Hematopoietic multipotent progenitor cell treated with erythropoietin and hydrocortisone succinate and interleukin-3 and kit ligand, for 6 days (in vitro differentiated cells): ENCODE measurements around the gene GPR35.
A peak's percentile ranks its signal among the peaks of the same experiment; 100 is the strongest.
"Not testable (repeated sequence)": the region's sequence is repeated elsewhere in the genome, so short reads cannot be mapped to it uniquely, and the experiment has no call there.

Source experiments
- DNase-seq: peaks from one replicate; pipeline ENCODE4 v3.0.0-alpha.2; 2015

Gene GPR35

DNA sequence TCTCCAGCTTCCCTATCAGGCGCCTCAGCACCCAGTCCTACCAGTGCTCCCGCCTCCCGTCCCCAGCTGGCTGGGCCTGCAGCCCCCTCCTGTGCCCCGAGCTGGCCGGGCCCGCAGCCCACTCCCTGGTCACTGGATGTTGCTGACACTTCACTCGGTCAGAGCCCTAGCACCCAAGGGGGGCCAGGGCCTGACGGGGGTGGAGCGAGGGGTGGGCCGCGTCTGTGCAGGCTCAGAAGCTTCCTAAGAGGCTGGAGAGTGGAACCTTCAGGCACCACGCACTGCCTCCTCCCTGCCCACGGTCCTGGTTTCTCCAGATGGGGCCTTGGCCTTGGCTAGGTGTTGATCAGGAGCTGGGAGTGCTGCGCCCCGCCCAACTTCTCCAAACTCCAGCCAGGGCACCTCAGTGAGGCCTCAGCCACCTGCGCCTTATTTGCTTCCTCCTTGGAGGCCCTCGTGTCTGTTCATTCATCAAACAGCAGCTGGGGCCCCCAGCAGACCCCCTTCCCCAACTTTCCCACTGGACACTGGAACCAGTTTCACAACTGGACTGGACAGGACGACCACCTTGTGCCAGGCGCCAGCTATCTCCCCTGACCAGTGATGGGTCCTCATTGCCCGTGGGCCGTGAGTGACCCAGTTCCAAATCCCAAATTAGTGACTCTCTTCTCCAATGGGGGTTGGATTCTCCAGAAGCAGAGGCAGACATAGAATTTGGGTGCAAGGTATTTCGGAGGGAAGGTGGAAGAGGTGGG lies 22.0 kb upstream of the GPR35 start:
- no peak for DNase-seq

- DNase-seq = no peak
These were observed 21.4 kb upstream of the GPR35 start for GRCh38 chr2:240603846-240604245.

GRCh38 chr2:240604291-240604938 lies 20.9 kb upstream of the GPR35 start:
- peak; percentile 54 for DNase-seq

- DNase-seq = no peak
These were observed 20.2 kb upstream of the GPR35 start for GRCh38 chr2:240604939-240605716.

GRCh38 chr2:240605867-240606743 lies 19.2 kb upstream of the GPR35 start:
- DNase-seq = no peak

DNA sequence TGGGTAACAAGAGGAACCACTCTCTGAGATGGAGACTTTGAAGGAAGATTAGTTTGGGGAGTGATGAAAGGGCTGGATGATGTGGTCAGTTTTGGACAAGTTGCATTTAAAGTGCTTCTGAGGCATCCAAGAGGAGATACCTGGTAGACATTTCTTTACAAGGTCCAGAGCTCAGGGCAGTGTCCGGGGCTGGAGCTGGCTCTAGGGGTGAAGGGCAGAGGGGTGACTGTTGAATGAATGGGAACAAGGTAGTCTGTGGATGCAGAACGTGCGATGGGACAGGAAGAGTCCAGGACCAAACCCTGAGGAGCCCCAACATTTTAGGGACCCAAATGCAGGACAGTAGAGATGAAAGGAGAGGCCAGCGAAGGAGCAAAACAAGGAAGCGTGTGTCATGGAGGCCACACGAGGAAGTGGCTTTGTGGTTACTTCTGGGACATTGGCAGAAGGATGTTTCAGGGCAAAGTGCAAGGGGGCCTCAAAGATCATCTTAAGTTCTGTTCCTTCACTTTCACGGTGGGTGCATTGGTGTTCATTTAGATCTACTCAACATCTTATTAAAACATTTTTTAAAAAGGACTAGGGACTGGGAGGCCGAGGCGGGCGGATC lies 13.6 kb upstream of the GPR35 start:
- DNase-seq = peak; percentile 53

- DNase-seq = no peak
These were observed 11.5 kb upstream of the GPR35 start for GRCh38 chr2:240613781-240614180.

- DNase-seq = no peak
These were observed 10.9 kb upstream of the GPR35 start for GRCh38 chr2:240614391-240614790.

GRCh38 chr2:240615396-240615795 lies 9.9 kb upstream of the GPR35 start:
- DNase-seq = peak; percentile 72

- DNase-seq = peak; percentile 75
These were observed 9.3 kb upstream of the GPR35 start for GRCh38 chr2:240615820-240616547.

DNA sequence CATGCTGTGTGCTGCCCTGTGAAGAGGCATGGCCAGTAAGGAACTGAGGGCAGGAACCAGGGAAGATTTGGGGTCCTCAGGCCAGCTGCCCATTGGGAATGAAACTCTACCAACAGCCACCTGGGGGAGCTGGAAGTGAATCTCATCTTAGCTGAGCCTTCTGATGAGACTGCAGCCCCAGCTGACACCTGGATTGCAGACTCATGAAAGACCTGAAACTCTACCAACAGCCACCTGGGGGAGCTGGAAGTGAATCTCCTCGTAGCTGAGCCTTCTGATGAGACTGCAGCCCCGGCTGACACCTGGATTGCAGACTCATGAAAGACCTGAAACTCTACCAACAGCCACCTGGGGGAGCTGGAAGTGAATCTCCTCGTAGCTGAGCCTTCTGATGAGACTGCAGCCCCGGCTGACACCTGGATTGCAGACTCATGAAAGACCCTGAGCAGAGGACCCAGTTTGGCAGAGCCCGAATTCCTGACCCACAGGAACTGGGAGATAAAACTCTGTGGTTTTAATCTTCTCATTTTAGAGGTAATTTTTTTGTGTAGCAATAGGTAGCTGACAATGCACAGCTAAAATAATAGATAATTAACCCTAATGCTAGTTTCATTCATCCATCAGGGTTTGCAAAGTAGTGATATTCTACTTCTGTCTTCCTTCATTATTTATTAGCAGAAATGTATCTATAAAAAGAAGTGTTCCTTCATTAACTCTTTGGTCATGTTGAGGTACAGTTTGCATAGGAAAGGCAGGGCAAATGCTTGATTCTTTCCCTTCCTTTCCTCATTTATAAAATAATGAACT lies 8.2 kb upstream of the GPR35 start:
- DNase-seq = not testable (repeated sequence)

- no peak for DNase-seq
These were observed 6.5 kb upstream of the GPR35 start for GRCh38 chr2:240618776-240619175.

GRCh38 chr2:240619506-240620148 lies 5.7 kb upstream of the GPR35 start:
- no peak for DNase-seq

DNA sequence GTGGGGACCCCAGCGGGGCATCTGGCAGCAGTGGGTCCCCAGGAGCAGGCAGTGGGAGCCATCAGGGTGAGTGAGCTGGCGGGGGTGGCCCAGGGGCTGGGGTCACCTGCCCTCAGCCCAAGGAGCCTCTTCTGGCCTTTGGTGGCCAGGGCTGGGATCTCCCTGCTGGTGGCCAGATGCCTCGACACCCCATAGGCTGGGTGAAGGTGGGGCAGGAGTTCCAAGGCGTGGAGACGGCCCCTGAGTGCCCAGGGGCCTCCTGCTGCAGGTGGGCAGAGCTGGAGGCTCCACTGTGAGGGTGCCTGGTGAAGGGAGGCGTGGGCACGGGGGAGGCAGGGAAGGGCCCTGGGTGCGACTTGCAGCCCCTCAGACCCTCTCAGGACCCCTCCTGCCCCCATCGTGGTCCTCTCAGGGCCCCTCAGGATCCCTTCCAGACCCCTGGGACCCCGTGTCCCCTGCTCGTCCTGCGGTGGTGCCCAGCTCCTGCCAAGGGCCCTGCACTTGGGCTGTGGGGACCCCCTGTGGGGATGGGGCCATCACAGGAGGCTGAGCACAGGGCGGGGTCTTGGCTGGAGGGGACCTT lies 5.0 kb upstream of the GPR35 start:
- DNase-seq = no peak

DNA sequence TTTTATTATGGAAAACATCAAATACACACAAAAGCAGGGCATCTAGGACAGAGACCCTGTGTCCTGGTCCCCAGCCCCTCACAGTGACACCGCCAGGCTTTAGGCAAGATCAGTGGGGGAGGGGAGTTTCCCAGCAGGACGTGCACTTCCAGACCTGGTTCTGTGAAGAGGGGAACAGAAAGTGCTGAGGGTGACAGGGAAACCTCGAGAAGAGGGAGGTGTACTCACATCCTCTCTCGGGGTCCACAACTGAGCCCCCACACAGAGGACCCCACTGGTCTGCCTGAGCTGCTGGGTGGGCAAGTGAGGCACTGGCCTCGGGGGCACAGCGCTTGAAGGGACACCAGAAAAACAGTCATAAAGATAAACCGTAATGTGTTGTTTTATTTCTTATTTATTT lies 4.4 kb upstream of the GPR35 start:
- DNase-seq = no peak

DNA sequence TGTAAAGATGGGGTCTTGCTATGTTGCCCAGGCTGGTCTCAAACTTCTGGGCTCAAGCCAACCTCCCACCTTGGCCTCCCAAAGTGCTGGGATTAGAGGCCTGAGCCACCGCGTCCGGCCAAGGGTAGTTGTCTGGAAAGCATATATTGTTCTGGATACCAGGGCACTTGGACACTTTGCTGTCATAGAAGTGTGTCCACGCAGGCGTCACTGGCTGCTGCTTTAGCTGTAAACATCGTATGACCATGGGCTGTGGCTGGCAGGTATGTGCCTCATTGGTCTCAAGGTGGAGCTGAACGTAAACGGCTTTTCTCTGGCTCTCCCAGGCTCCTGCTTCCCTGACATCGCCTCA lies 3.2 kb upstream of the GPR35 start:
- DNase-seq = no peak

- peak; percentile 89 for DNase-seq
These were observed 2.6 kb upstream of the GPR35 start for GRCh38 chr2:240622531-240623235.

DNA sequence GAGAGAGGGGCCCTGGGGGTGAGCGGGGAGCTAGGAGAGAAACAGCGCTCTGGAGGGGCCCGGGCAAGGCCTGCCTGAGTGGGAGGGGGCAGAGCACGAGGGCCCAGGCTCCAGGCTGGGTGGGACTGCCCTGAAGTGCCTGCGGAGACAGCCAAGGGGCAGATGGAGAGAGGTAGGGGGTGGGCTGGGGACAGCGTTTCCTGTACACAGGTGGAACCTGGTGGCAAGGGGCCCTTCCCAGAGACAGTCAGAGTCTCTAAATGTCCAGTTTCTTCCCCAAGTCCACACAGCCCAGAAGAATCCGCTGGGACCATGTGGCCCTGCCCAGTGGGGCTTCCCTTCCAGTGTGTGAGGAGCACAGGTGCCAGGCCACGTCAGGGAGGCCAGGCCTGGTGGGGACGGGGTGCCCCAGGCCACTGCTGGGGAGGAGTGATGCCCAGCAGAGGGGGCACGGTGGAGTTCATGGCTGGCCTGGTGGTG lies 1.7 kb upstream of the GPR35 start:
- DNase-seq = no peak
